Endothelial cell of umbilical vein (primary cell): ENCODE results near the gene NADSYN1. TPM values are rescaled to one million over a fixed set of nuclear protein-coding genes. Genes with fewer than 3 reads are reported as not detected.

Experiments
- BruUV-seq: library from RNA; stranded (reverse); fragments of 400-500 nt; replicated peaks from 2 replicates; lab custom pipeline; 2021; lab: Mats Ljungman, UMichigan
- CTCF ChIA-PET: fragments of 300-600, 350-600 bp; sonication (Branson Sonifier 250); formaldehyde crosslinking; loops from one replicate; lab custom pipeline; 2021; ENCODE audit warnings: antibody characterized with exemption, inconsistent platforms; lab: Charles Lee
- POLR2A ChIA-PET: fragments of 300-600, 350-600 bp; sonication (Branson Sonifier 250); formaldehyde crosslinking; loops from one replicate; lab custom pipeline; 2021; ENCODE audit warnings: antibody characterized with exemption, inconsistent platforms; lab: Charles Lee
- DNase-seq: peaks from one replicate; pipeline ENCODE4 v3.0.0-alpha.2; 2011; ENCODE audit warnings: low read depth, low spot score
- FAIRE-seq: peaks from 2 replicates; lab custom pipeline; 2011; peaks lifted over from hg19 to GRCh38; lab: Jason Lieb, UNC
- H2AFZ ChIP-seq: 2 replicates; pipeline ENCODE4 v1.6.0; 2012; ENCODE audit warnings: low read depth, low read length, control low read depth, inconsistent platforms
- H3K27ac ChIP-seq: 2 replicates; pipeline ENCODE4 v1.5.1; 2011; ENCODE audit warnings: low read depth, mild to moderate bottlenecking, control low read depth, low read length, moderate library complexity; ENCODE audit not compliant: insufficient read depth
- H3K27me3 ChIP-seq, 2 experiments: 2 replicates each; pipeline versions ENCODE4 v1.6.0 to v1.6.1; 2011; ENCODE audit warnings: low read length in 2 of 2, mixed read lengths in 1 of 2; ENCODE audit not compliant: control insufficient read depth in 2 of 2, insufficient read depth in 2 of 2
- H3K36me3 ChIP-seq, 2 experiments: 2 replicates in 1 of 2; 3 replicates in 1 of 2; pipeline ENCODE4 v1.5.1; 2011; ENCODE audit warnings: low read length in 2 of 2, mild to moderate bottlenecking in 1 of 2, moderate library complexity in 1 of 2; ENCODE audit not compliant: control insufficient read depth in 2 of 2, insufficient read depth in 2 of 2; ENCODE audit errors: extremely low read depth in 1 of 2
- H3K4me1 ChIP-seq: 3 replicates; pipeline ENCODE4 v1.5.1; 2011; ENCODE audit warnings: mild to moderate bottlenecking, low read length; ENCODE audit not compliant: control insufficient read depth, insufficient read depth; ENCODE audit errors: extremely low read depth
- H3K4me2 ChIP-seq: 2 replicates; pipeline ENCODE4 v1.6.1; 2011; ENCODE audit warnings: low read length, control low read depth, mixed read lengths; ENCODE audit not compliant: insufficient read depth
- H3K4me3 ChIP-seq, 3 experiments: fragments of 200-600 bp in 1 of 3; sonication (generic), shearing (Covaris generic) in 1 of 3; replicated peaks in 1 of 3; 2 replicates each; pipeline ENCODE4 v1.5.1; 2011 to 2016; ENCODE audit warnings: control low read depth in 3 of 3, low read length in 3 of 3, mild to moderate bottlenecking in 2 of 3, inconsistent platforms in 1 of 3, low read depth in 1 of 3, moderate library complexity in 1 of 3; ENCODE audit not compliant: insufficient read depth in 1 of 3
- H3K79me2 ChIP-seq: 2 replicates; pipeline ENCODE4 v1.6.0; 2012; ENCODE audit warnings: low read length, inconsistent platforms; ENCODE audit not compliant: control insufficient read depth, insufficient read depth
- H3K9ac ChIP-seq: replicated peaks from 2 replicates; pipeline ENCODE3; 2011; ENCODE audit warnings: low read length, control low read depth; ENCODE audit not compliant: insufficient read depth; ENCODE audit errors: extremely low read depth
- H3K9me1 ChIP-seq: replicated peaks from 3 replicates; pipeline ENCODE4 v1.6.0; 2011; ENCODE audit warnings: mild to moderate bottlenecking, low read length; ENCODE audit not compliant: control insufficient read depth, insufficient read depth; ENCODE audit errors: extremely low read depth
- H3K9me3 ChIP-seq: replicated peaks from 2 replicates; pipeline ENCODE4 v1.5.1; 2012; ENCODE audit warnings: low read length, inconsistent platforms; ENCODE audit not compliant: control insufficient read depth, insufficient read depth
- H4K20me1 ChIP-seq: replicated peaks from 2 replicates; pipeline ENCODE3; 2011; ENCODE audit warnings: mild to moderate bottlenecking, low read length; ENCODE audit not compliant: control insufficient read depth, insufficient read depth; ENCODE audit errors: extremely low read depth
- CTCF ChIP-seq, 2 donors: IDR thresholded peaks; 1 replicate in 1 of 2; 2 replicates in 1 of 2; pipeline ENCODE4 v1.5.1; 2011; ENCODE audit warnings: low read length in 2 of 2, mild to moderate bottlenecking in 2 of 2, moderate library complexity in 2 of 2, control low read depth in 1 of 2, inconsistent platforms in 1 of 2, low read depth in 1 of 2; ENCODE audit not compliant: insufficient read depth in 1 of 2; ENCODE audit errors: extremely low read depth in 1 of 2
- EZH2 ChIP-seq: IDR thresholded peaks from 2 replicates; pipeline ENCODE4 v1.6.1; 2012; ENCODE audit warnings: borderline replicate concordance, low read depth, mild to moderate bottlenecking, moderate library complexity, low read length, inconsistent platforms; ENCODE audit not compliant: severe bottlenecking
- FOS ChIP-seq: IDR thresholded peaks from 2 replicates; pipeline ENCODE4 v1.6.1; 2011; ENCODE audit warnings: mild to moderate bottlenecking, low read length, moderate library complexity, borderline replicate concordance; ENCODE audit not compliant: insufficient read depth
- GATA2 ChIP-seq: IDR thresholded peaks from 2 replicates; pipeline ENCODE4 v1.7.0; 2011; ENCODE audit warnings: low read depth, mild to moderate bottlenecking, moderate library complexity, mixed read lengths, low read length; ENCODE audit not compliant: insufficient read length, insufficient read depth
- JUN ChIP-seq: IDR thresholded peaks from 2 replicates; pipeline ENCODE4 v1.6.1; 2011; ENCODE audit warnings: borderline replicate concordance, low read depth; ENCODE audit not compliant: insufficient read length, insufficient read depth
- MAX ChIP-seq: IDR thresholded peaks from 2 replicates; pipeline ENCODE4 v1.6.1; 2011; ENCODE audit not compliant: insufficient read depth, insufficient read length
- MYC ChIP-seq: IDR thresholded peaks from one replicate; pipeline ENCODE4 v1.6.1; 2011; ENCODE audit warnings: mild to moderate bottlenecking, low read depth, low read length
- POLR2A ChIP-seq: IDR thresholded peaks from 2 replicates; pipeline ENCODE4 v1.6.1; 2012; ENCODE audit warnings: low read depth, mild to moderate bottlenecking, control low read depth, low read length
- POLR2AphosphoS5 ChIP-seq: IDR thresholded peaks from 2 replicates; pipeline ENCODE4 v1.6.1; 2012; ENCODE audit warnings: low read depth, mild to moderate bottlenecking, control low read depth, low read length, moderate library complexity; ENCODE audit not compliant: insufficient read depth
- dilution Hi-C: fragments of 300-500 bp; cut with MboI; formaldehyde crosslinking; loops from one replicate; pipeline ENCODE4 v1.15.0; 2019; ENCODE audit warnings: low sequenced_read_pairs; ENCODE audit not compliant: extremely low pct_ligation_motif_present
- intact Hi-C: fragments of 100-400 bp; cut with micrococcal nuclease; formaldehyde crosslinking; loops from one replicate; pipeline ENCODE4 v1.10.0; 2022
- polyA plus RNA-seq, 4 experiments: library from polyadenylated mRNA; depleted of rRNA in 3 of 4; stranded (reverse) in 3 of 4; unstranded in 1 of 4; fragments of >200 nt; gene quantifications; 2 replicates each; pipeline versions ENCODE4 v1.2.1 to v1.2.3, GENCODE V29; 2011 to 2012; ENCODE audit warnings: missing spikeins in 1 of 4
- total RNA-seq: library from RNA; stranded (reverse); gene quantifications from 2 replicates; pipeline ENCODE4 v1.2.3, GENCODE V29; 2021

Gene NADSYN1
- total and polyA plus RNA-seq, 2 donors (not counting 3 experiments of a cell fraction or from before 2014, with no cell fraction given) = 77.5 to 99.2 TPM

- Histone ChIP-seq H3K9me3 (no peaks in the 10 kb centered on the region), H3K9ac (no peak overlapping the region), H3K4me2 (no peak overlapping the region), H3K27me3 (no peaks in the 10 kb centered on the region), H3K79me2 (no peaks in the 10 kb centered on the region), H3K36me3 (peaks cover 10 to 53% of the 10 kb centered on the region in 2 experiments), H3K4me3 (no peak overlapping the region), H2AFZ (no peak overlapping the region), H3K27ac (no peak overlapping the region), H3K9me1 (no peaks in the 10 kb centered on the region), H3K4me1 (no peaks in the 10 kb centered on the region), H4K20me1 (no peaks in the 10 kb centered on the region)
- DNase-seq (no peak), FAIRE-seq (no peak)
- TF ChIP-seq CTCF (IDR thresholded peaks at IDR 0.05; ENCODE audit: extremely low read depth in 1 of 2, insufficient read depth in 1 of 2, low read depth in 1 of 2, low read length in 2 of 2) (no peak), FOS (no peak), EZH2 (no peak), MYC (no peak)
- intact Hi-C loops = no loop called here
- ChIA-PET CTCF (no interaction called here), POLR2A (no interaction called here)
- no TSS peak for BruUV-seq
- dilution Hi-C loops = no loop called here
These were observed 12.8 kb upstream of the NADSYN1 start for GRCh38 chr11:71440021-71440755.

GRCh38 chr11:71441251-71441650 is 11.8 kb upstream of the NADSYN1 start:
- no TSS peak for BruUV-seq
- Histone ChIP-seq H3K27me3 (no peaks in the 10 kb centered on the region), H3K27ac (no peak overlapping the region), H2AFZ (no peak overlapping the region), H3K9ac (no peak overlapping the region), H4K20me1 (no peaks in the 10 kb centered on the region), H3K9me3 (no peaks in the 10 kb centered on the region), H3K4me1 (no peaks in the 10 kb centered on the region), H3K79me2 (peaks cover 5% of the 10 kb centered on the region), H3K4me3 (no peak overlapping the region), H3K9me1 (no peaks in the 10 kb centered on the region), H3K36me3 (peaks cover 12 to 49% of the 10 kb centered on the region in 2 experiments), H3K4me2 (no peak overlapping the region)
- TF ChIP-seq POLR2A = no peak
- TF ChIP-seq GATA2 = no peak
- no peak for TF ChIP-seq EZH2
- TF ChIP-seq MYC = no peak
- no peak for TF ChIP-seq JUN
- TF ChIP-seq FOS = no peak
- no peak for TF ChIP-seq POLR2AphosphoS5
- no peak for TF ChIP-seq CTCF (IDR thresholded peaks at IDR 0.05; ENCODE audit: extremely low read depth in 1 of 2, insufficient read depth in 1 of 2, low read depth in 1 of 2, low read length in 2 of 2)
- no peak for TF ChIP-seq MAX
- DNase-seq = no peak
- intact Hi-C loops (no loop called here), dilution Hi-C loops (no loop called here)
- ChIA-PET POLR2A (no interaction called here), CTCF (interaction anchor here (2.6 kb wide), 1 partner anchor 122 kb away, joined by 6 read pairs; no protein-coding TSS in a partner anchor)
- no peak for FAIRE-seq
